ENCODE measurements around the gene FOXJ2.

DNA sequence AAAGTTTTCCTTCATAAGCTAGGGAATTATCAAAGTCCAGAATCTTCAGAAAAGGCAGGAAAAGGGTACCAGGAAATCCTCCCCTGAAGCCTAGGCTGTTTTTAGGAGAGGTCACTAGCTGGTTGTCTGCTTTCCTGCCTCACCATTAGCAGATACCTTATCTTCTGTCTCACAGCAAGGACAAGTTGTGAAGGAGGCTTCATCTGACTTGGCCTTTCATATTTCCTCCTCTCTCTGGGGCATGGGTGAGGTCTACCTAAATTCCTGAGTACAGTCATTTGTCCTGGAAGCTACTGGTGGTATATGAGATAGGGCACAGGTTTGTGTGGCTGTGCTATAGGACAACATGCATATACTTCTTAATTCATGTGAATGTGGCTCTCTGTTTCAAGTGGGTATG is 2.3 kb downstream of the FOXJ2 start:
- no peak for TF ChIP-seq POLR2A (IDR thresholded peaks at IDR 0.05)
- TF ChIP-seq POLR2AphosphoS5 (IDR thresholded peaks at IDR 0.05) = no peak
